Measurements from ENCODE around the gene MIDN.

DNA sequence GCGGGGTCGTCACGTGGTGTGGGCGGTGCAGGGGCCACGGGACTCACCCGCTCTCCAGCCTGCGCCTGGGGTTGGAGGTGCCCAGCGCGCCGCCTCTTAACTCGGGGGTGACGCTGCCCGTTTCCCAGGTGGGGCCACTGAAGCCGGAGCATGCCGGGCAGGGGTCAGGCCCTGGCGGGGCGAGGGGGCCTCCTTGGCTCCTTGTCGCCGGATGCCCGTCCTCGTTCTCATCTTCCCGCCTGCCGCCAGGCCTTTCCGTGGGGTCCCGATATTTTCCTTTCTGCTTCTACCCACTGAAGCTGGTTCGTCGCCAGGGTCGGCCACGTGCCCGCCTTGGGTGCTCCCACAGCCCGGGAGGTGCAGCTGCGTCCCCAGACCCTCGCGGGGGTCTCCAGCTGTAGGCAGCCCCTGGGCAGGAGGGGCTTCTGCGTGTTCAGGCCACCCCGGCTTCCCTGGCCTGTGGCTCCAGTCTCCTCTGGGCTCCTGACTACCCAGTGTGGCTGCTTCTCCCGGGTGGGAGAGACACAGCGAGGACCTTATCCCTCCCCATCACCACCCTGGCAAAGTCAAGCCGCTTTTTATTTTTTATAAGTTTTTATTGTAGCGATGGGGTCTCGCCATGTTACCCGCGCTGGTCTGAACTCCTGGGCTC lies 27.7 kb downstream of the MIDN start:
- TF ChIP-seq, protein P1, sequence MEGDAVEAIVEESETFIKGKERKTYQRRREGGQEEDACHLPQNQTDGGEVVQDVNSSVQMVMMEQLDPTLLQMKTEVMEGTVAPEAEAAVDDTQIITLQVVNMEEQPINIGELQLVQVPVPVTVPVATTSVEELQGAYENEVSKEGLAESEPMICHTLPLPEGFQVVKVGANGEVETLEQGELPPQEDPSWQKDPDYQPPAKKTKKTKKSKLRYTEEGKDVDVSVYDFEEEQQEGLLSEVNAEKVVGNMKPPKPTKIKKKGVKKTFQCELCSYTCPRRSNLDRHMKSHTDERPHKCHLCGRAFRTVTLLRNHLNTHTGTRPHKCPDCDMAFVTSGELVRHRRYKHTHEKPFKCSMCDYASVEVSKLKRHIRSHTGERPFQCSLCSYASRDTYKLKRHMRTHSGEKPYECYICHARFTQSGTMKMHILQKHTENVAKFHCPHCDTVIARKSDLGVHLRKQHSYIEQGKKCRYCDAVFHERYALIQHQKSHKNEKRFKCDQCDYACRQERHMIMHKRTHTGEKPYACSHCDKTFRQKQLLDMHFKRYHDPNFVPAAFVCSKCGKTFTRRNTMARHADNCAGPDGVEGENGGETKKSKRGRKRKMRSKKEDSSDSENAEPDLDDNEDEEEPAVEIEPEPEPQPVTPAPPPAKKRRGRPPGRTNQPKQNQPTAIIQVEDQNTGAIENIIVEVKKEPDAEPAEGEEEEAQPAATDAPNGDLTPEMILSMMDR (IDR thresholded peaks at IDR 0.05) = no peak
- peak; percentile 17 for TF ChIP-seq POLR2A (IDR thresholded peaks at IDR 0.05)
- peak; percentile 3 for TF ChIP-seq POLR2AphosphoS5 (IDR thresholded peaks at IDR 0.05)
